ENCODE measurements around the gene BHLHA15.

- TF ChIP-seq, protein P1, sequence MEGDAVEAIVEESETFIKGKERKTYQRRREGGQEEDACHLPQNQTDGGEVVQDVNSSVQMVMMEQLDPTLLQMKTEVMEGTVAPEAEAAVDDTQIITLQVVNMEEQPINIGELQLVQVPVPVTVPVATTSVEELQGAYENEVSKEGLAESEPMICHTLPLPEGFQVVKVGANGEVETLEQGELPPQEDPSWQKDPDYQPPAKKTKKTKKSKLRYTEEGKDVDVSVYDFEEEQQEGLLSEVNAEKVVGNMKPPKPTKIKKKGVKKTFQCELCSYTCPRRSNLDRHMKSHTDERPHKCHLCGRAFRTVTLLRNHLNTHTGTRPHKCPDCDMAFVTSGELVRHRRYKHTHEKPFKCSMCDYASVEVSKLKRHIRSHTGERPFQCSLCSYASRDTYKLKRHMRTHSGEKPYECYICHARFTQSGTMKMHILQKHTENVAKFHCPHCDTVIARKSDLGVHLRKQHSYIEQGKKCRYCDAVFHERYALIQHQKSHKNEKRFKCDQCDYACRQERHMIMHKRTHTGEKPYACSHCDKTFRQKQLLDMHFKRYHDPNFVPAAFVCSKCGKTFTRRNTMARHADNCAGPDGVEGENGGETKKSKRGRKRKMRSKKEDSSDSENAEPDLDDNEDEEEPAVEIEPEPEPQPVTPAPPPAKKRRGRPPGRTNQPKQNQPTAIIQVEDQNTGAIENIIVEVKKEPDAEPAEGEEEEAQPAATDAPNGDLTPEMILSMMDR (IDR thresholded peaks at IDR 0.05), result no peak
- no peak for TF ChIP-seq POLR2A (IDR thresholded peaks at IDR 0.05)
Measured at GRCh38 chr7:98242342-98242741, 31.1 kb downstream of the BHLHA15 start.
